Testis (tissue), 2 donors: ENCODE measurements around the gene MAN2A2.
"Not testable (repeated sequence)": the region's sequence is repeated elsewhere in the genome, so short reads cannot be mapped to it uniquely, and the experiment has no call there.

ENCODE experiments used
- POLR2A ChIP-seq: fragments of 450-650 bp; IDR thresholded peaks from one replicate; pipeline ENCODE4 v1.6.1; 2017; ENCODE audit warnings: antibody characterized with exemption, mild to moderate bottlenecking, moderate library complexity
- TF ChIP-seq, protein P1 (sequence below), 3 experiments: fragments of 450-650 bp in 2 of 3; fragments of 200-600 bp in 1 of 3; sonication (generic) in 1 of 3; IDR thresholded peaks; one replicate each; pipeline ENCODE4 v1.5.1; 2016 to 2019; ENCODE audit warnings: antibody characterized with exemption in 3 of 3, mild to moderate bottlenecking in 2 of 3, moderate library complexity in 1 of 3

DNA sequence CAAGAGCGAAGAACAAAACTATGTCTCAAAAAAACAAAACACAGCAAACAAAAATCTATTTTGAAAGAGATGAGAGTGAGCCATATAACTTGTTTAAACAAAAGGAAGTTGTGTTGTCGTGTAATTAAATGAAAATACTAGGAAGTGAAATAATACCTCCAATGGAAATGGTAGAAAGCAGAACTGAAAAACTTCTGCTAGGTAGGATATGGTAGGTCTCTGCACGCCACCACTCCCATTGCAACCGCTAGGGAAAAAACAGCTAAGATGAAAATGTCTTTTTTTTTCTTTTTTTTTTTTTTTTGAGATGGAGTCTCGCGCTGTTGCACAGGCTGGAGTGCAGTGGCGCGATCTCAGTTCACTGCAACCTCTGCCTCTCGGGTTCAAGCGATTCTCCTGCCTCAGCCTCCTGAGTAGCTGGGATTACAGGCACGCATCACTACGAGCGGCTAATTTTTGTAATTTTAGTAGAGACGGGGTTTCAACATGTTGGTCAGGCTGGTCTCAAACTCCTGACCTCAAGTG is 5.9 kb upstream of the MAN2A2 start:
- TF ChIP-seq, protein P1, sequence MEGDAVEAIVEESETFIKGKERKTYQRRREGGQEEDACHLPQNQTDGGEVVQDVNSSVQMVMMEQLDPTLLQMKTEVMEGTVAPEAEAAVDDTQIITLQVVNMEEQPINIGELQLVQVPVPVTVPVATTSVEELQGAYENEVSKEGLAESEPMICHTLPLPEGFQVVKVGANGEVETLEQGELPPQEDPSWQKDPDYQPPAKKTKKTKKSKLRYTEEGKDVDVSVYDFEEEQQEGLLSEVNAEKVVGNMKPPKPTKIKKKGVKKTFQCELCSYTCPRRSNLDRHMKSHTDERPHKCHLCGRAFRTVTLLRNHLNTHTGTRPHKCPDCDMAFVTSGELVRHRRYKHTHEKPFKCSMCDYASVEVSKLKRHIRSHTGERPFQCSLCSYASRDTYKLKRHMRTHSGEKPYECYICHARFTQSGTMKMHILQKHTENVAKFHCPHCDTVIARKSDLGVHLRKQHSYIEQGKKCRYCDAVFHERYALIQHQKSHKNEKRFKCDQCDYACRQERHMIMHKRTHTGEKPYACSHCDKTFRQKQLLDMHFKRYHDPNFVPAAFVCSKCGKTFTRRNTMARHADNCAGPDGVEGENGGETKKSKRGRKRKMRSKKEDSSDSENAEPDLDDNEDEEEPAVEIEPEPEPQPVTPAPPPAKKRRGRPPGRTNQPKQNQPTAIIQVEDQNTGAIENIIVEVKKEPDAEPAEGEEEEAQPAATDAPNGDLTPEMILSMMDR (IDR thresholded peaks at IDR 0.05): not testable (repeated sequence)
- not testable (repeated sequence) for TF ChIP-seq POLR2A
